ENCODE results near the gene TINAGL1.

Gene TINAGL1

DNA sequence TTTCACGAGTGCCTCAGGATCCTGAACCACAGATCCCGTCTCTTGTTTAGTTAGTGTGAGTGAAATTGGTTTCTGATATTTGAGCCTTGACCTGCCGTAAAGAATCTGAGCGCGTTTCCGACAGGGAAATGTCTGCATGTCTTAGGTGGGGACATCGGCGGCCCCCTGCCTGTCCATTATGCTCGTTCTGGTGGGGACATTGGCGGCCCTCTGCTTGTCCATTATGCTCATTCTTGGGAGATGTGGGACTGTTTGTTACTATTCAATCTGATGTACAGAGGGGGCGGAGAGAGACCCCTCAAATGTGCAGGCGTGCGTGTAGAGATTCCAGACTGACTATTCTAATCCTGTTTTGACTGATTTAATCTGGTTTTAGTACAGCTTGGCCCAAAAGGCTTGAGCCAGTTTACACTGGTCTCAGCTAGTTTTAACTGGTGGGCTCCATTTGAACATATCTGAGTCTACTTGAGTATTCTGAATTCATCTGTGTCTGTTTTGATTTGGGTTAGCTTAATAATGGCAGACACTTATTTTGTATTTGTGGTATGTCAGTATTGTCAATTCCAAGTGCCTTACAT lies 6.6 kb upstream of the TINAGL1 start:
- H3K4me3 ChIP-seq (ENCODE audit: low read depth, low read length) = no peak overlapping the region
- TF ChIP-seq, protein P1, sequence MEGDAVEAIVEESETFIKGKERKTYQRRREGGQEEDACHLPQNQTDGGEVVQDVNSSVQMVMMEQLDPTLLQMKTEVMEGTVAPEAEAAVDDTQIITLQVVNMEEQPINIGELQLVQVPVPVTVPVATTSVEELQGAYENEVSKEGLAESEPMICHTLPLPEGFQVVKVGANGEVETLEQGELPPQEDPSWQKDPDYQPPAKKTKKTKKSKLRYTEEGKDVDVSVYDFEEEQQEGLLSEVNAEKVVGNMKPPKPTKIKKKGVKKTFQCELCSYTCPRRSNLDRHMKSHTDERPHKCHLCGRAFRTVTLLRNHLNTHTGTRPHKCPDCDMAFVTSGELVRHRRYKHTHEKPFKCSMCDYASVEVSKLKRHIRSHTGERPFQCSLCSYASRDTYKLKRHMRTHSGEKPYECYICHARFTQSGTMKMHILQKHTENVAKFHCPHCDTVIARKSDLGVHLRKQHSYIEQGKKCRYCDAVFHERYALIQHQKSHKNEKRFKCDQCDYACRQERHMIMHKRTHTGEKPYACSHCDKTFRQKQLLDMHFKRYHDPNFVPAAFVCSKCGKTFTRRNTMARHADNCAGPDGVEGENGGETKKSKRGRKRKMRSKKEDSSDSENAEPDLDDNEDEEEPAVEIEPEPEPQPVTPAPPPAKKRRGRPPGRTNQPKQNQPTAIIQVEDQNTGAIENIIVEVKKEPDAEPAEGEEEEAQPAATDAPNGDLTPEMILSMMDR (IDR thresholded peaks at IDR 0.05; ENCODE audit: low read depth, low read length) = no peak

DNA sequence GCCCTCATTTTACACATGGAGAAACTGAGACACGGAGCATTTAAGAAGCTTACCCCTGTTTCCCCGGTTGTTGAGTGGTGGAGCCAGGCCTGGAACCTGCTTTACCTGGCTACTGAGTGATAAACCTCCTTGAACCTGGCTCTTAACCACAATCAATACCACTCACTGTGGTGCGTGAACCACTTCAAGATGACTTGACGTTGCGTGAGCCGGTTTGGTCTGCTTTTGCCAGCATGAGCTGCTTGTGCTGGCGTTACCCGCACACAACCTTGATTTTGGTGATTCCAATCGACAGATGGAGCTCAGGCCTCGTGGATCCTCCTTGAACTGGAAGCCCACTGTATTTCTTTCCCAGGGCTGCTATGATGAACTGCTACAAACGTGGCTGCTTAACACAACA lies 6.1 kb upstream of the TINAGL1 start:
- TF ChIP-seq, protein P1 (IDR thresholded peaks at IDR 0.05; ENCODE audit: low read depth, low read length) = no peak
- H3K4me3 ChIP-seq (ENCODE audit: low read depth, low read length) = no peak overlapping the region

DNA sequence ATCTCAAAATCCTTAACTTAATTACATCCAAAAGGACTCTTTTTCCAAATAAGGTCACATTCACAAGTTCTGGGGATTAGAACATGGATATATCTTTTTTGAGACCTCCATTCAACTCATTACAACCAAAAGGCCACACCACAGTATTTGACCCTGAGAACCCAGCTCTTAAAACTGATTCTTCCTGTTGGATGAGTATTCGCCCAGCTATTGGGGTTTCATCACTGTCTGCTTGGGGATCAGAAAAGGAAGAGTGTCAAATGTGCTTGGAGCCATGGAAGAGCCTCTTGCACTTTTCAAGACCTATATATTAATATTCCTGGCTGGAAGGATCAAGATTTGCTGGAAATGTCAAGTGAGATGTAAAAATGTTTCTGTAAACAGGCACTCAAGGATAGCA lies 5.4 kb upstream of the TINAGL1 start:
- TF ChIP-seq, protein P1 (IDR thresholded peaks at IDR 0.05; ENCODE audit: low read depth, low read length) = no peak
- H3K4me3 ChIP-seq (ENCODE audit: low read depth, low read length) = no peak overlapping the region

DNA sequence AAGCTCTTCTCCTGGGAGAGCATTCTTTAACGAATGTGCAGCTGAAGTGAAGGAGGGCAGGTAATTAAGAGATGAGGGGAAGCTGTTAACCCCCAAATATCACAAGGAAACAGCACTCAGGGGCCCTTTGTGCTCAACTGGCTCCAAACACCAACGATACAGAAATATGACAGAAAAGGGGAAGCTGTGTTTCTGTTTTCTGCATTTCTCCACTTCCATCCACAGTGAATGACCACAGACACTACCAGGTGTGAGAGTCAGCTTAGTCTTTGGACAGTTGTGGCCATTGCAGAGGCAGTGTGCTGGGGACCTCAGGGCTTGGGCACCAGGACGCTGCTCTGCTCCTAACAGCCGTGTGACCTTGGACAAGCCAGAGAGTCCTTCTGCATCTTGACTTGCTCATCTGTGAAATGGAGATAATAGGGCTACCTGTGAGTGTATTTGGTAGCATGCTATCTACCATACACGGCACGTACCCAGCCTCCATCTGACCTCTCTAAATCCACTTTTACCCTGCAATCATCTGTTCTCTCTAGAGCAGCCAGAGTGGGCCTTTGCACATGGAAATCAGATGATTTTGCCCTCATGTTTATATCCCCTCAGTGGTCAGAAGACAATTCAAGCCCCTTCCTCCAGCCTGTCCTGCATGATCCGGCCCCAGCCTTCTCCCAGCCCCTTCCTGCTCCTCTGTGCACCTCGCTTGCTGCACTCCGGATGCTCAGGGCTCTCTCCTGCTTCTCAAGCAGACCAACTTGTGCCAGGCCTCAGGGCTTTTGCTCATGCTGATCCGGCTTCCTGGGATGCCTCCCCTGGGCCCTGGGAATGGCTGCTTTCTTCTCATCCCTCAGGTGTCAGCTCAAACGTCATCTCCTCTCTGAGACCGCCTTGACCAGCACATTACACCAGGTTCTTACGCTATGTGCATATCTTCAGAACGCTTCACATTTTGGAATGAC lies 4.7 kb upstream of the TINAGL1 start:
- no peak overlapping the region for H3K4me3 ChIP-seq (ENCODE audit: low read depth, low read length)
- TF ChIP-seq, protein P1 (IDR thresholded peaks at IDR 0.05; ENCODE audit: low read depth, low read length) = no peak

DNA sequence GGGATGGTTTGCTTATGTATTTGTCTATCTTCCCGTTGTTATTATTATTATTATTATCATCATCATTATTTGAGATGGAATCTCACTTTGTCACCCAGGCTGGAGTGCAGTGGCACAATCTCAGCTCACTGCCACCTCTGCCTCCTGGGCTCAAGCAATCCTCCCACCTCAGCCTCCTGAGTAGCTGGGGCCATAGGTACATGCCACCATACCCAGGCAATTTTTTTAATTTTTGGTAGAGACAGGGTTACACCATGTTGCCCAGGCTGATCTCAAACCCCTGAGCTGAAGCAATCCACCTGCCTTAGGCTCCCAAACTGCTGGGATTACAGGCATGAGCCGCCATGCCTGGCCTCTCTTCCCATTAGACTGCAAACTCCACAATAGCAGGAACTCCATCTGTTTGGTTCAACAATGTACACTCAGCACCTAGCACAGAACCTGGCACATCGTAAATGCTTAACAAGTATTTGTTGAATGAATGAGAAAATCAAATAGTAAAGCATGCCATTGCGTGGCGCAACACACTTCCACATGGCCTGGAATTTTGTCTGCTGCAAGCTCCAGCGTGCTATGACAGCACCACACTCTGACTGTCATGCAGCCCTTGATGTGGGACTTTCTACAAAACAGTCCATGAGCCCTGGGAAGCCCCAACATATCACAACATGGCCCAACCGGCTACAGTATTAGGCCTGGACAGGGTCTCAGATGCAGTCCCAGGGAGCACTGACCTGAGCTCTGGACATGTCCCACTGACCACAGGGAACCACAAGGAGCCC lies 3.8 kb upstream of the TINAGL1 start:
- TF ChIP-seq, protein P1 (IDR thresholded peaks at IDR 0.05; ENCODE audit: low read depth, low read length) = no peak
- H3K4me3 ChIP-seq (ENCODE audit: low read depth, low read length) = no peak overlapping the region

DNA sequence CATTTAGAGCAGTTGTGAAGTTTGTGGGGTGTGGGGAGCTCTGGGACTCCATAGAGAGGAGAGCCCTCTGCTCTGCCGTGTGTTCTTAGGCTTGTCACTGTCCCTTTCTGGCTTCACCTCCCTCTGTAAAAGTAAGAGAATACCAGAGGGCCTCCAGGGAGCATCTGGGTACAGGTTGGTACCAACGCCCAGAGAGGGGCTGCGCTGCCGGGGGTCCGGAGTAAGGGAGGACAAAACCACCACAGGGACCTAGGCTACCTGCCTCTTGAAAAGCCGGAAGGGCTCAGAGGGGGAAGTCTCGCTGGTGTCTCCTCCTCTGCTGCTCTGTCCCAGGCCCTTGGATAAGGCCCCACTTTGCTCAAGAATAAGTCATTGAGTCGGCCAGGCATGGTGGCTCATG lies 3.1 kb upstream of the TINAGL1 start:
- TF ChIP-seq, protein P1 (IDR thresholded peaks at IDR 0.05; ENCODE audit: low read depth, low read length) = no peak
- H3K4me3 ChIP-seq (ENCODE audit: low read depth, low read length) = no peak overlapping the region

Data from WI38 (cell line).